ENCODE results near the gene PPME1.
A peak's percentile ranks its signal among the peaks of the same experiment; 100 is the strongest.

The PPME1 gene

GRCh38 chr11:74208507-74208906 lies 37.4 kb downstream of the PPME1 start:
- no peak for TF ChIP-seq ZNF610 (tag by site-specific recombination; IDR thresholded peaks at IDR 0.05; ENCODE audit: borderline replicate concordance)
- Histone ChIP-seq H3K4me3 (ENCODE audit: low read depth, low read length) (no peak overlapping the region), H3K27ac (ENCODE audit: extremely low read depth, low read depth, low read length) (no peak overlapping the region), H3K4me1 (ENCODE audit: control insufficient read depth, insufficient read depth, low read length) (no peaks in the 10 kb centered on the region), H3K36me3 (ENCODE audit: control insufficient read depth in 2 of 2, insufficient read depth in 1 of 2, low read length in 2 of 2) (peaks cover 0 to 57% of the 10 kb centered on the region in 2 experiments; a peak in 2 of 3 replicates), H3K9me3 (ENCODE audit: control insufficient read depth, insufficient read depth, low read depth, low read length) (no peaks in the 10 kb centered on the region)
- ChIA-PET CTCF (interaction anchor here (0.6 kb wide), 1 partner anchor 212 kb away, joined by 3 read pairs; no protein-coding TSS in a partner anchor), POLR2A (no interaction called here)

DNA sequence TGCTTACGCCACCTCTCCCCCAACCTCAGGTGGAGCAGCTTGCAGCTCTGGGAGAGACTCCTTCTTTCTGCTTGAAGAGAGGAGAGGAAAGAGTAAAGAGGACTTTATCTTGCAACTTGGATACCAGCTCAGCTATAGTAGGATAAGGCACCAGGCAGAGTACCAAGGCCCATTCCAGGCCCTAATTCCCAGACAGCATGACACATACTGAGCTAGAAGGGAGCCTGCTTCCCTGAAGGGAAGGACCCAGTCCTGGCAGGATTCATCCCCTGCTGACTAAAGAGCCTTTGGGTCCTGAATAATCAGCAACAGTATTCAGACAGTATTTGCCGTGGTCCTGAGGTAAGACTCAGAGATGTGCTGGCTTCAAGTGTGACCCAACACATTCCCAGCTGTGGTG lies 41.4 kb downstream of the PPME1 start:
- H3K4me3 ChIP-seq (ENCODE audit: low read depth, low read length), result no peak overlapping the region
- ChIA-PET CTCF (no interaction called here), POLR2A (no interaction called here)
- no peak overlapping the region for H3K27ac ChIP-seq (ENCODE audit: extremely low read depth, low read depth, low read length)
- peaks cover 0 to 41% of the 10 kb centered on the region in 2 experiments; a peak in 2 of 3 replicates for H3K36me3 ChIP-seq (ENCODE audit: control insufficient read depth in 2 of 2, insufficient read depth in 1 of 2, low read length in 2 of 2)
- no peak for TF ChIP-seq FEZF1 (tag by site-specific recombination; IDR thresholded peaks at IDR 0.05)
- TF ChIP-seq ZNF174 (tag by site-specific recombination; IDR thresholded peaks at IDR 0.05), result no peak
- no peak for TF ChIP-seq ZNF660 (tag by site-specific recombination; IDR thresholded peaks at IDR 0.05)
- TF ChIP-seq ZNF747 (tag by site-specific recombination; IDR thresholded peaks at IDR 0.05), result no peak
- TF ChIP-seq, protein P1, sequence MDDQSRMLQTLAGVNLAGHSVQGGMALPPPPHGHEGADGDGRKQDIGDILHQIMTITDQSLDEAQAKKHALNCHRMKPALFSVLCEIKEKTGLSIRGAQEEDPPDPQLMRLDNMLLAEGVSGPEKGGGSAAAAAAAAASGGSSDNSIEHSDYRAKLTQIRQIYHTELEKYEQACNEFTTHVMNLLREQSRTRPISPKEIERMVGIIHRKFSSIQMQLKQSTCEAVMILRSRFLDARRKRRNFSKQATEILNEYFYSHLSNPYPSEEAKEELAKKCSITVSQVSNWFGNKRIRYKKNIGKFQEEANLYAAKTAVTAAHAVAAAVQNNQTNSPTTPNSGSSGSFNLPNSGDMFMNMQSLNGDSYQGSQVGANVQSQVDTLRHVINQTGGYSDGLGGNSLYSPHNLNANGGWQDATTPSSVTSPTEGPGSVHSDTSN (CRISPR knock-in tag; IDR thresholded peaks at IDR 0.05), result no peak
- no peak for TF ChIP-seq SP3 (tag by site-specific recombination; IDR thresholded peaks at IDR 0.05)
- TF ChIP-seq YY1 (tag by site-specific recombination; IDR thresholded peaks at IDR 0.05), result no peak
- TF ChIP-seq ZNF16 (tag by site-specific recombination; IDR thresholded peaks at IDR 0.05; ENCODE audit: low read depth), result no peak
- no peak for TF ChIP-seq ZNF426 (tag by site-specific recombination; IDR thresholded peaks at IDR 0.05)
- TF ChIP-seq ZNF302 (tag by site-specific recombination; IDR thresholded peaks at IDR 0.05; ENCODE audit: low read depth), result no peak
- no peak for TF ChIP-seq ZNF292 (tag by site-specific recombination; IDR thresholded peaks at IDR 0.05; ENCODE audit: borderline replicate concordance, low read depth)
- TF ChIP-seq ZNF274 (IDR thresholded peaks at IDR 0.05; ENCODE audit: low read length), result no peak
- TF ChIP-seq ZNF274 (tag by site-specific recombination; IDR thresholded peaks at IDR 0.05; ENCODE audit: borderline replicate concordance), result no peak
- TF ChIP-seq, protein P2, sequence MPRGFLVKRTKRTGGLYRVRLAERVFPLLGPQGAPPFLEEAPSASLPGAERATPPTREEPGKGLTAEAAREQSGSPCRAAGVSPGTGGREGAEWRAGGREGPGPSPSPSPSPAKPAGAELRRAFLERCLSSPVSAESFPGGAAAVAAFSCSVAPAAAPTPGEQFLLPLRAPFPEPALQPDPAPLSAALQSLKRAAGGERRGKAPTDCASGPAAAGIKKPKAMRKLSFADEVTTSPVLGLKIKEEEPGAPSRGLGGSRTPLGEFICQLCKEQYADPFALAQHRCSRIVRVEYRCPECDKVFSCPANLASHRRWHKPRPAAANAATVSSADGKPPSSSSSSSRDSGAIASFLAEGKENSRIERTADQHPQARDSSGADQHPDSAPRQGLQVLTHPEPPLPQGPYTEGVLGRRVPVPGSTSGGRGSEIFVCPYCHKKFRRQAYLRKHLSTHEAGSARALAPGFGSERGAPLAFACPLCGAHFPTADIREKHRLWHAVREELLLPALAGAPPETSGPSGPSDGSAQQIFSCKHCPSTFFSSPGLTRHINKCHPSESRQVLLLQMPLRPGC (tag by site-specific recombination; IDR thresholded peaks at IDR 0.05), result no peak
- TF ChIP-seq ZNF10 (tag by site-specific recombination; IDR thresholded peaks at IDR 0.05), result no peak
- TF ChIP-seq YY2 (tag by site-specific recombination; IDR thresholded peaks at IDR 0.05), result no peak
- no peaks in the 10 kb centered on the region for H3K4me1 ChIP-seq (ENCODE audit: control insufficient read depth, insufficient read depth, low read length)
- H3K9me3 ChIP-seq (ENCODE audit: control insufficient read depth, insufficient read depth, low read depth, low read length), result no peaks in the 10 kb centered on the region

- H3K27ac ChIP-seq (ENCODE audit: extremely low read depth, low read depth, low read length), result no peak overlapping the region
- ChIA-PET CTCF (interaction anchor here (1.2 kb wide), 1 partner anchor 24 kb away, joined by 3 read pairs; no protein-coding TSS in a partner anchor), POLR2A (no interaction called here)
- 0 out of 2 replicates have a peak, but pooled peaks have one; percentile 24 for TF ChIP-seq ZNF843 (tag by site-specific recombination; IDR thresholded peaks at IDR 0.05)
- no peak for TF ChIP-seq ZNF704 (tag by site-specific recombination; IDR thresholded peaks at IDR 0.05)
- TF ChIP-seq, protein P3, sequence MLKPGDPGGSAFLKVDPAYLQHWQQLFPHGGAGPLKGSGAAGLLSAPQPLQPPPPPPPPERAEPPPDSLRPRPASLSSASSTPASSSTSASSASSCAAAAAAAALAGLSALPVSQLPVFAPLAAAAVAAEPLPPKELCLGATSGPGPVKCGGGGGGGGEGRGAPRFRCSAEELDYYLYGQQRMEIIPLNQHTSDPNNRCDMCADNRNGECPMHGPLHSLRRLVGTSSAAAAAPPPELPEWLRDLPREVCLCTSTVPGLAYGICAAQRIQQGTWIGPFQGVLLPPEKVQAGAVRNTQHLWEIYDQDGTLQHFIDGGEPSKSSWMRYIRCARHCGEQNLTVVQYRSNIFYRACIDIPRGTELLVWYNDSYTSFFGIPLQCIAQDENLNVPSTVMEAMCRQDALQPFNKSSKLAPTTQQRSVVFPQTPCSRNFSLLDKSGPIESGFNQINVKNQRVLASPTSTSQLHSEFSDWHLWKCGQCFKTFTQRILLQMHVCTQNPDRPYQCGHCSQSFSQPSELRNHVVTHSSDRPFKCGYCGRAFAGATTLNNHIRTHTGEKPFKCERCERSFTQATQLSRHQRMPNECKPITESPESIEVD (tag by site-specific recombination; IDR thresholded peaks at IDR 0.05), result peak; percentile 72
- no peak for TF ChIP-seq ZNF561 (tag by site-specific recombination; IDR thresholded peaks at IDR 0.05; ENCODE audit: borderline replicate concordance)
- TF ChIP-seq FEZF1 (tag by site-specific recombination; IDR thresholded peaks at IDR 0.05), result peak; percentile 51; the same call in 1 of the 2 replicates
- H3K4me1 ChIP-seq (ENCODE audit: control insufficient read depth, insufficient read depth, low read length), result no peaks in the 10 kb centered on the region
- no peak overlapping the region for H3K4me3 ChIP-seq (ENCODE audit: low read depth, low read length)
- H3K9me3 ChIP-seq (ENCODE audit: control insufficient read depth, insufficient read depth, low read depth, low read length), result no peaks in the 10 kb centered on the region
- H3K36me3 ChIP-seq (ENCODE audit: control insufficient read depth in 2 of 2, insufficient read depth in 1 of 2, low read length in 2 of 2), result peaks cover 0 to 3% of the 10 kb centered on the region in 2 experiments; a peak in 1 of 3 replicates
Measured at GRCh38 chr11:74220376-74220775, 49.3 kb downstream of the PPME1 start.
